B cell (primary cell): ENCODE results near the gene TCF12.

Experiments used
- EZH2 ChIP-seq: IDR thresholded peaks from 2 replicates; pipeline ENCODE4 v1.6.1; 2012; ENCODE audit warnings: borderline replicate concordance, low read depth, mild to moderate bottlenecking, moderate library complexity, low read length; ENCODE audit not compliant: insufficient read depth, poor library complexity, severe bottlenecking
- TF ChIP-seq, protein P1 (sequence below): fragments of 200-600 bp; IDR thresholded peaks from one replicate; pipeline ENCODE4 v1.8.0; 2022; ENCODE audit warnings: antibody characterized with exemption, mild to moderate bottlenecking

DNA sequence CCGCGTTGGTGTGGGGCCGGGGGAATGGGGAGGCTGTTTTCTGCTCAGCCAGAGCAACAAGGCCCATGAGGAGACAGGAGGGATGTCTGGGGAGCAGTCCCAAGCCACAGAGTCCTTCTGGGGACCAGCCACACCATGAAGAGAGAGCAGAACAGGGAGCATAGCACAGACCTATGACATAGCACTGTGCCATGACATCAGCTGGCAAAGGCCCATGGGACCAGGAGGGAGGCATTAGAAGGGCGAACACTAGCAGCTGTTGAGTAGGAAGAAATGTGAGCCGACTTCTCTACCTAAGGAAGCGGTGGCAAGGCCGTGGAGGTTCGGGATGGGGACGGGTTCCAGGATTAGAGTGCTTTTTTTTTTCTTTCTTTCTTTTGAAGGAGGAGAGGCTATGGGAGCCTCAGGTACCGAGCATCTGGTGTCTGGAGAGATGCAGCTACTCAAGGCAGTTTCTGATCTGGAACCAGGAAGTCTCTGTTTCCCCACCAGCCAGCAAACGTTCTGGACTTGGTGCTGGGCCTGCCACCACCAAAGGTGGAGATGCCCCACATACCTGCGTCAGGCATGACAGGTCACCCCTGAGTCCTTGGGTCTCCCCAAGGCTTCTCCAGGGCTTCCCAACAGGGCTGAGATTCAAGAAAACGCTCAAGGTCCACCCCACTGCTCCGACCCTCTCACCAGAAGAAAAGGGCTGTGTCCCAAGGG, 380.6 kb downstream of the TCF12 start:
- TF ChIP-seq, protein P1, sequence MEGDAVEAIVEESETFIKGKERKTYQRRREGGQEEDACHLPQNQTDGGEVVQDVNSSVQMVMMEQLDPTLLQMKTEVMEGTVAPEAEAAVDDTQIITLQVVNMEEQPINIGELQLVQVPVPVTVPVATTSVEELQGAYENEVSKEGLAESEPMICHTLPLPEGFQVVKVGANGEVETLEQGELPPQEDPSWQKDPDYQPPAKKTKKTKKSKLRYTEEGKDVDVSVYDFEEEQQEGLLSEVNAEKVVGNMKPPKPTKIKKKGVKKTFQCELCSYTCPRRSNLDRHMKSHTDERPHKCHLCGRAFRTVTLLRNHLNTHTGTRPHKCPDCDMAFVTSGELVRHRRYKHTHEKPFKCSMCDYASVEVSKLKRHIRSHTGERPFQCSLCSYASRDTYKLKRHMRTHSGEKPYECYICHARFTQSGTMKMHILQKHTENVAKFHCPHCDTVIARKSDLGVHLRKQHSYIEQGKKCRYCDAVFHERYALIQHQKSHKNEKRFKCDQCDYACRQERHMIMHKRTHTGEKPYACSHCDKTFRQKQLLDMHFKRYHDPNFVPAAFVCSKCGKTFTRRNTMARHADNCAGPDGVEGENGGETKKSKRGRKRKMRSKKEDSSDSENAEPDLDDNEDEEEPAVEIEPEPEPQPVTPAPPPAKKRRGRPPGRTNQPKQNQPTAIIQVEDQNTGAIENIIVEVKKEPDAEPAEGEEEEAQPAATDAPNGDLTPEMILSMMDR: no peak
- no peak for TF ChIP-seq EZH2
